Tibial nerve (tissue), 4 donors: Measurements from ENCODE around the gene IGFALS.

ENCODE experiments used
- EP300 ChIP-seq, 2 donors: sonication (generic); formaldehyde crosslinking; IDR thresholded peaks; one replicate each; pipeline ENCODE4 v1.6.1; 2017; ENCODE audit warnings: antibody characterized with exemption in 2 of 2, mild to moderate bottlenecking in 1 of 2
- POLR2A ChIP-seq, 2 donors: fragments of 450-650 bp; IDR thresholded peaks; one replicate each; pipeline ENCODE4 v1.6.1; 2017; ENCODE audit warnings: antibody characterized with exemption in 2 of 2, mild to moderate bottlenecking in 2 of 2, moderate library complexity in 2 of 2
- TF ChIP-seq, protein P1 (sequence below), 5 experiments: fragments of 200-600 bp in 3 of 5; fragments of 450-650 bp in 2 of 5; sonication (generic) in 3 of 5; IDR thresholded peaks; one replicate each; pipeline ENCODE4 v1.5.1; 2016 to 2019; ENCODE audit warnings: antibody characterized with exemption in 5 of 5, mild to moderate bottlenecking in 3 of 5, moderate library complexity in 2 of 5

DNA sequence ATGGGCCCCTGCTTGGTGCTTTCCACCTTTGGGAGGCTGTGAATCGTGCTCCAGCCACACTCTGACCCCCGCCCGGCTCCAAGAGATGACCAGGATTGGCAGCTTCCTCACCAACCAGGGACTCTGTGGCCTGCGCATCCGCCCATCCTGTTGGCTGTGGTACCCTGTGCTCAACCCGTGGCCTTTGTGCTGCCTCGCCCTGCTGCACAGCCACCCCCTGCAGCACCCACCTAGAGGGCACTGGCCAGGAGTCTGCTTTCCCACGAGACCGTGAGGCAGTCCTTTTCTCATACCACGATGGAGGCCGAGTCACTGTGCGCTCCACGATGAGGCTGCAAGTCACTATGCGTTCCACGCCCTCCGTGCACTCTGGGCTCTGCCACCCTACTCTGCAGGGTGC is 41.6 kb downstream of the IGFALS start:
- TF ChIP-seq, protein P1, sequence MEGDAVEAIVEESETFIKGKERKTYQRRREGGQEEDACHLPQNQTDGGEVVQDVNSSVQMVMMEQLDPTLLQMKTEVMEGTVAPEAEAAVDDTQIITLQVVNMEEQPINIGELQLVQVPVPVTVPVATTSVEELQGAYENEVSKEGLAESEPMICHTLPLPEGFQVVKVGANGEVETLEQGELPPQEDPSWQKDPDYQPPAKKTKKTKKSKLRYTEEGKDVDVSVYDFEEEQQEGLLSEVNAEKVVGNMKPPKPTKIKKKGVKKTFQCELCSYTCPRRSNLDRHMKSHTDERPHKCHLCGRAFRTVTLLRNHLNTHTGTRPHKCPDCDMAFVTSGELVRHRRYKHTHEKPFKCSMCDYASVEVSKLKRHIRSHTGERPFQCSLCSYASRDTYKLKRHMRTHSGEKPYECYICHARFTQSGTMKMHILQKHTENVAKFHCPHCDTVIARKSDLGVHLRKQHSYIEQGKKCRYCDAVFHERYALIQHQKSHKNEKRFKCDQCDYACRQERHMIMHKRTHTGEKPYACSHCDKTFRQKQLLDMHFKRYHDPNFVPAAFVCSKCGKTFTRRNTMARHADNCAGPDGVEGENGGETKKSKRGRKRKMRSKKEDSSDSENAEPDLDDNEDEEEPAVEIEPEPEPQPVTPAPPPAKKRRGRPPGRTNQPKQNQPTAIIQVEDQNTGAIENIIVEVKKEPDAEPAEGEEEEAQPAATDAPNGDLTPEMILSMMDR (IDR thresholded peaks at IDR 0.05) = no peak
- TF ChIP-seq POLR2A (IDR thresholded peaks at IDR 0.05) (no peak), EP300 (IDR thresholded peaks at IDR 0.05) (no peak)
